CD14-positive monocyte (primary cell): ENCODE data around the gene MAP2K7. TPM values are rescaled to one million over a fixed set of nuclear protein-coding genes. Genes with fewer than 3 reads are reported as not detected.
A peak's percentile ranks its signal among the peaks of the same experiment; 100 is the strongest.

ENCODE experiments used
- DNase-seq, 3 donors: peaks; one replicate each; pipeline ENCODE4 v3.0.0-alpha.2; 2011 to 2022
- H2AFZ ChIP-seq: 2 replicates; pipeline ENCODE4 v1.6.0; 2012; ENCODE audit warnings: mild to moderate bottlenecking, low read depth, low read length, inconsistent platforms; ENCODE audit not compliant: insufficient read depth, poor library complexity, severe bottlenecking
- H3K27ac ChIP-seq, 2 donors: 1 replicate in 1 of 2; 2 replicates in 1 of 2; pipeline ENCODE4 v1.5.1; 2012 to 2013; ENCODE audit warnings: low read length in 2 of 2, control low read depth in 1 of 2, inconsistent platforms in 1 of 2, low read depth in 1 of 2, mild to moderate bottlenecking in 1 of 2
- H3K27me3 ChIP-seq, 2 donors: one replicate each; pipeline versions ENCODE4 v1.6.0 to v1.6.1; 2011 to 2013; ENCODE audit warnings: low read length in 2 of 2; ENCODE audit not compliant: control insufficient read depth in 2 of 2, insufficient read depth in 2 of 2
- H3K36me3 ChIP-seq, 2 donors: replicated peaks in 1 of 2; 1 replicate in 1 of 2; 2 replicates in 1 of 2; pipeline versions ENCODE4 v1.5.1 to v1.6.1; 2012 to 2013; ENCODE audit warnings: low read length in 2 of 2, control low read depth in 1 of 2, inconsistent platforms in 1 of 2, mild to moderate bottlenecking in 1 of 2; ENCODE audit not compliant: insufficient read depth in 2 of 2, control insufficient read depth in 1 of 2
- H3K4me1 ChIP-seq, 2 donors: 1 replicate in 1 of 2; 2 replicates in 1 of 2; pipeline versions ENCODE4 v1.5.1 to v1.6.1; 2012 to 2013; ENCODE audit warnings: low read length in 2 of 2, control low read depth in 1 of 2, inconsistent platforms in 1 of 2, mild to moderate bottlenecking in 1 of 2, moderate library complexity in 1 of 2; ENCODE audit not compliant: insufficient read depth in 2 of 2, control insufficient read depth in 1 of 2
- H3K4me2 ChIP-seq: replicated peaks from 2 replicates; pipeline ENCODE3; 2012; ENCODE audit warnings: low read length, moderate library complexity, mild to moderate bottlenecking; ENCODE audit not compliant: poor library complexity, severe bottlenecking; ENCODE audit errors: extremely low read depth
- H3K4me3 ChIP-seq, 3 experiments: fragments of 200-600 bp in 1 of 3; sonication (generic) in 1 of 3; replicated peaks in 1 of 3; 1 replicate in 2 of 3; 2 replicates in 1 of 3; pipeline ENCODE4 v1.5.1; 2011 to 2013; ENCODE audit warnings: low read length in 3 of 3, mild to moderate bottlenecking in 3 of 3, control low read depth in 2 of 3, low read depth in 2 of 3, inconsistent platforms in 1 of 3, moderate library complexity in 1 of 3
- H3K79me2 ChIP-seq: 2 replicates; pipeline ENCODE4 v1.6.0; 2012; ENCODE audit warnings: mild to moderate bottlenecking, control low read depth, inconsistent platforms, low read length, moderate library complexity; ENCODE audit not compliant: insufficient read depth
- H3K9ac ChIP-seq: 2 replicates; pipeline ENCODE4 v1.6.0; 2017; ENCODE audit warnings: low read length, mild to moderate bottlenecking; ENCODE audit not compliant: insufficient read depth, poor library complexity, severe bottlenecking
- H3K9me3 ChIP-seq, 2 donors: replicated peaks in 1 of 2; 1 replicate in 1 of 2; 2 replicates in 1 of 2; pipeline versions ENCODE4 v1.5.1 to v1.6.1; 2012 to 2013; ENCODE audit warnings: low read length in 2 of 2, control low read depth in 1 of 2; ENCODE audit not compliant: control insufficient read depth in 1 of 2, insufficient read depth in 1 of 2
- H4K20me1 ChIP-seq: 2 replicates; pipeline ENCODE4 v1.6.0; 2012; ENCODE audit warnings: mild to moderate bottlenecking, low read length, control low read depth, moderate library complexity; ENCODE audit not compliant: insufficient read depth
- H3K27ac Mint-ChIP-seq, 7 donors: one replicate each; pipeline ENCODE4 v1.8.0; 2020; ENCODE audit warnings: mild to moderate bottlenecking in 7 of 7, mixed read lengths in 7 of 7, moderate library complexity in 6 of 7, inconsistent platforms in 2 of 7
- H3K27me3 Mint-ChIP-seq, 3 donors: one replicate each; pipeline ENCODE4 v1.8.0; 2021 to 2022; ENCODE audit warnings: low read depth in 3 of 3, mild to moderate bottlenecking in 3 of 3, mixed read lengths in 3 of 3, moderate library complexity in 3 of 3, inconsistent platforms in 1 of 3
- H3K36me3 Mint-ChIP-seq, 2 donors: one replicate each; pipeline ENCODE4 v1.8.0; 2020; ENCODE audit warnings: mixed read lengths in 2 of 2, inconsistent platforms in 1 of 2, mild to moderate bottlenecking in 1 of 2
- H3K4me1 Mint-ChIP-seq: one replicate; pipeline ENCODE4 v1.8.0; 2020; ENCODE audit warnings: mild to moderate bottlenecking, mixed read lengths
- H3K4me3 Mint-ChIP-seq, 2 donors: one replicate each; pipeline ENCODE4 v1.8.0; 2020; ENCODE audit warnings: mild to moderate bottlenecking in 2 of 2, mixed read lengths in 2 of 2, moderate library complexity in 1 of 2
- H3K9me3 Mint-ChIP-seq, 7 donors: one replicate each; pipeline ENCODE4 v1.8.0; 2020 to 2022; ENCODE audit warnings: mixed read lengths in 7 of 7, mild to moderate bottlenecking in 6 of 7, moderate library complexity in 6 of 7, inconsistent platforms in 2 of 7
- CTCF ChIP-seq: fragments of 200-600 bp; IDR thresholded peaks from one replicate; pipeline ENCODE4 v1.8.0; 2022; ENCODE audit warnings: antibody characterized with exemption, mild to moderate bottlenecking
- WGBS: methylation state at CpG from one replicate; pipeline ENCODE4 v1.1.5; 2013; ENCODE audit warnings: missing lambda C conversion rate; ENCODE audit not compliant: insufficient coverage; 5-methylcytosine and 5-hydroxymethylcytosine counted together
- intact Hi-C, 2 donors: fragments of 100-400 bp; cut with micrococcal nuclease; formaldehyde crosslinking; loops; one replicate each; pipeline versions ENCODE4 v1.15.0 to v1.15.1; 2023
- polyA plus RNA-seq, 3 donors: library from polyadenylated mRNA; depleted of rRNA in 1 of 3; unstranded in 2 of 3; stranded (reverse) in 1 of 3; fragments of 300-500 nt in 2 of 3; fragments of >200 nt in 1 of 3; fragmentation: Illumina TruSeq in 2 of 3; gene quantifications; 1 replicate in 2 of 3; 2 replicates in 1 of 3; pipeline ENCODE4 v1.2.3, GENCODE V29; 2012 to 2021

Gene MAP2K7
- polyA plus RNA-seq, 3 donors: 0.92 to 39.5 (median 1.5) TPM

DNA sequence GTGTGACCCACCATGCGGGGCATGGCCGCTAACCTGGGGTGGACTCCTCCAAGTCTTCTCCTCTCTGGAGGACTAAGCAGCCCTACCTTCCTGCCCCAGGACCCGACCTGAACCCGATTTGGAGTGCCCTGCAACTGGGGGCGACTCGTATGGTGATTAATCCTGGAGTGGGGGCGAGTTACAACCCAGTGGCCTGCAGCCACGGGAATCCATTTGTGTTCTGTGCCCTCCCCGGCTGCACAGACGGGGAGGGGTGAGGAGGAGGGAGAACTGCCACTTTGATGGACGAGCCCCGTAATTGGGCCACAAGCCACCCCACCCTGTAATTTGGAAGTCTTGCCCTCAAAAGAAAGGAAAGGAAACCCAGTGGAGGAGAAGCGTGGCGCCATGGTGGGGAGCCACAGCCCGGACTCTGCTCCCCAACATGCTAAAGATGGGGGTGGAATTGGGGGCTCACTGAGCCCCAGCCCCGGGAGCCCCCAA, 47.5 kb upstream of the MAP2K7 start:
- peaks cover 0 to 10% of the 10 kb centered on the region in 2 donors for H3K27me3 ChIP-seq
- H3K4me1 ChIP-seq: peaks cover 4 to 9% of the 10 kb centered on the region in 2 donors
- H3K36me3 ChIP-seq: no peaks in the 10 kb centered on the region
- H3K36me3 Mint-ChIP-seq: peaks cover 9 to 10% of the 10 kb centered on the region in 2 donors
- no peak overlapping the region for H3K27ac ChIP-seq
- H3K27ac Mint-ChIP-seq: peak overlapping the region in 1 of 7 donors; percentile 42
- no peak for TF ChIP-seq CTCF
- no peak overlapping the region for H3K9ac ChIP-seq
- no peaks in the 10 kb centered on the region for H3K9me3 ChIP-seq
- peaks cover 10 to 15% (median 14%) of the 10 kb centered on the region in 3 donors for H3K27me3 Mint-ChIP-seq
- no peak overlapping the region for H3K4me3 Mint-ChIP-seq
- no peak overlapping the region for H3K4me3 ChIP-seq
- no peaks in the 10 kb centered on the region for H4K20me1 ChIP-seq
- WGBS: 91% methylated on average over 4 of the region's 16 CpGs
- H2AFZ ChIP-seq: no peak overlapping the region
- H3K79me2 ChIP-seq: no peaks in the 10 kb centered on the region
- intact Hi-C loops: no loop called here
- no peak overlapping the region for H3K4me2 ChIP-seq
- H3K9me3 Mint-ChIP-seq: peaks cover 0 to 4% (median 0%) of the 10 kb centered on the region in 7 donors
- H3K4me1 Mint-ChIP-seq: peaks cover 4% of the 10 kb centered on the region
- no peak for DNase-seq

GRCh38 chr19:7856679-7857663, 46.7 kb upstream of the MAP2K7 start:
- Mint-ChIP-seq H3K36me3 (peaks cover 7 to 15% of the 10 kb centered on the region in 2 donors), H3K9me3 (peaks cover 0 to 11% (median 0%) of the 10 kb centered on the region in 7 donors), H3K4me1 (peaks cover 7% of the 10 kb centered on the region), H3K27ac (no peak overlapping the region), H3K27me3 (peaks cover 18 to 23% (median 23%) of the 10 kb centered on the region in 3 donors), H3K4me3 (no peak overlapping the region)
- H3K27me3 ChIP-seq: peaks cover 8 to 19% of the 10 kb centered on the region in 2 donors
- H3K9me3 ChIP-seq: no peaks in the 10 kb centered on the region
- peaks cover 12 to 17% of the 10 kb centered on the region in 2 donors for H3K4me1 ChIP-seq
- no peak overlapping the region for H3K4me2 ChIP-seq
- no peak overlapping the region for H3K9ac ChIP-seq
- H2AFZ ChIP-seq: no peak overlapping the region
- no peaks in the 10 kb centered on the region for H4K20me1 ChIP-seq
- DNase-seq: no peak
- intact Hi-C loops: no loop called here
- no peaks in the 10 kb centered on the region for H3K79me2 ChIP-seq
- H3K27ac ChIP-seq: no peak overlapping the region
- no peaks in the 10 kb centered on the region for H3K36me3 ChIP-seq
- TF ChIP-seq CTCF: no peak
- no peak overlapping the region for H3K4me3 ChIP-seq
- WGBS: 98% methylated on average over 15 of the region's 38 CpGs
